MM.1S (cell line): ENCODE measurements around the gene PRPF6.

Source experiments
- DNase-seq: peaks from one replicate; pipeline ENCODE4 v3.0.0-alpha.2; 2015
- H2AFZ ChIP-seq: fragments of 300-600 bp; sonication (generic); 2 replicates; pipeline ENCODE4 v1.6.0; 2016; ENCODE audit warnings: antibody characterized with exemption, low read length
- H3F3A ChIP-seq: fragments of 300-600 bp; sonication (generic); 2 replicates; pipeline ENCODE4 v1.6.1; 2016; ENCODE audit warnings: mild to moderate bottlenecking, antibody characterized with exemption, low read length, moderate library complexity, mixed read lengths; ENCODE audit not compliant: insufficient read depth
- H3K27ac ChIP-seq: fragments of 300-600 bp; sonication (generic); 2 replicates; pipeline ENCODE4 v1.5.1; 2016; ENCODE audit warnings: mild to moderate bottlenecking, low read length
- H3K27me3 ChIP-seq: fragments of 300-600 bp; sonication (generic); replicated peaks from 2 replicates; pipeline ENCODE4 v1.6.0; 2016; ENCODE audit warnings: low read length; ENCODE audit not compliant: insufficient read depth
- H3K36me3 ChIP-seq: fragments of 300-600 bp; sonication (generic); replicated peaks from 2 replicates; pipeline ENCODE4 v1.6.1; 2016; ENCODE audit warnings: mild to moderate bottlenecking, low read length, mixed read lengths; ENCODE audit not compliant: insufficient read depth
- H3K4me1 ChIP-seq: fragments of 300-600 bp; sonication (generic); 2 replicates; pipeline ENCODE4 v1.6.1; 2016; ENCODE audit warnings: low read length, mixed read lengths
- H3K4me2 ChIP-seq: fragments of 300-600 bp; sonication (generic); 2 replicates; pipeline ENCODE4 v1.6.0; 2016; ENCODE audit warnings: low read depth, low read length
- H3K4me3 ChIP-seq: fragments of 300-600 bp; sonication (generic); 2 replicates; pipeline ENCODE4 v1.5.1; 2016; ENCODE audit warnings: low read length, mixed read lengths
- H3K79me2 ChIP-seq: fragments of 300-600 bp; sonication (generic); 2 replicates; pipeline ENCODE4 v1.6.1; 2016; ENCODE audit warnings: mixed run types, low read length, mixed read lengths
- H3K9ac ChIP-seq: fragments of 300-600 bp; sonication (generic); 2 replicates; pipeline ENCODE4 v1.6.1; 2016; ENCODE audit warnings: low read length, mixed read lengths
- H3K9me2 ChIP-seq: fragments of 300-600 bp; sonication (generic); replicated peaks from 2 replicates; pipeline ENCODE4 v1.6.1; 2016; ENCODE audit warnings: mild to moderate bottlenecking, low read length, mixed read lengths; ENCODE audit not compliant: insufficient read depth
- H3K9me3 ChIP-seq: fragments of 300-600 bp; sonication (generic); replicated peaks from 2 replicates; pipeline ENCODE4 v1.6.1; 2016; ENCODE audit warnings: mild to moderate bottlenecking, low read length, mixed read lengths; ENCODE audit not compliant: insufficient read depth
- H4K20me1 ChIP-seq: fragments of 300-600 bp; sonication (generic); 2 replicates; pipeline ENCODE4 v1.6.1; 2016; ENCODE audit warnings: mild to moderate bottlenecking, low read length, moderate library complexity, mixed read lengths; ENCODE audit not compliant: insufficient read depth
- CTCF ChIP-seq: fragments of 300-600 bp; sonication (generic); IDR thresholded peaks from 2 replicates; pipeline ENCODE4 v1.5.1; 2016; ENCODE audit warnings: antibody characterized with exemption, low read length, mixed read lengths
- EZH2 ChIP-seq: fragments of 300-600 bp; sonication (generic); optimal IDR thresholded peaks from 2 replicates; pipeline ENCODE3; 2017; ENCODE audit warnings: low read depth, mild to moderate bottlenecking, antibody characterized with exemption, low read length, mixed read lengths
- EZH2phosphoT487 ChIP-seq: fragments of 300-600 bp; sonication (generic); IDR thresholded peaks from 2 replicates; pipeline ENCODE4 v1.6.1; 2018; ENCODE audit warnings: antibody characterized with exemption, low read length

The PRPF6 gene

DNA sequence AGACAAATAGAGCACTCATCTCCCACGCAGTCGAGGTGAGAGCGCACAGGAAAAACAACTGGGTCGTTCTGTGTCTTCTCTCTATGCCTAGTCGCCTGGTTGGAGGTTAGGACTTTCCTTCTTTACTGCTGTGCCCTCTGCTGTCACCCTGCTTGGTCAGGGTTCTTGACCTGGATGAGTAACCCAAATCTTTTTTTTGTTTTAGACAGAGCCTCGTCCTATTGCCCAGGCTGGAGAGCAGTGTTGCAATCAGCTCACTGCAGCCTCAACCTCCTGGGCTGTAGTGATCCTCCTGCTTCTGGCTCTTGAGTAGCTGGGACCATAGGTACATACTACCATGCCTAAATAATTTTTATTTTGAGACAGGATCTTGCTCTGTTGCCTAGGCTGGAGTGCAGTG, 24.5 kb downstream of the PRPF6 start:
- Histone ChIP-seq H3K9me3 (no peaks in the 10 kb centered on the region), H3K9ac (no peak overlapping the region), H3K79me2 (peaks cover 18% of the 10 kb centered on the region), H2AFZ (no peak overlapping the region), H3K9me2 (no peaks in the 10 kb centered on the region), H3K4me2 (no peak overlapping the region), H3K27me3 (no peaks in the 10 kb centered on the region), H3K27ac (no peak overlapping the region), H3K36me3 (peaks cover 18% of the 10 kb centered on the region), H3K4me1 (no peaks in the 10 kb centered on the region), H3K4me3 (no peak overlapping the region), H4K20me1 (no peaks in the 10 kb centered on the region), H3F3A (no peaks in the 10 kb centered on the region)
- DNase-seq, result no peak
- TF ChIP-seq CTCF (no peak), EZH2 (no peak), EZH2phosphoT487 (no peak)

- no peaks in the 10 kb centered on the region for H3F3A ChIP-seq
- no peaks in the 10 kb centered on the region for H4K20me1 ChIP-seq
- no peak overlapping the region for H3K9ac ChIP-seq
- H3K9me3 ChIP-seq, result no peaks in the 10 kb centered on the region
- no peak for DNase-seq
- no peak overlapping the region for H2AFZ ChIP-seq
- no peaks in the 10 kb centered on the region for H3K9me2 ChIP-seq
- H3K27me3 ChIP-seq, result no peaks in the 10 kb centered on the region
- no peak overlapping the region for H3K4me2 ChIP-seq
- no peak for TF ChIP-seq CTCF
- TF ChIP-seq EZH2, result no peak
- TF ChIP-seq EZH2phosphoT487, result no peak
- H3K4me3 ChIP-seq, result no peak overlapping the region
- H3K4me1 ChIP-seq, result no peaks in the 10 kb centered on the region
- H3K27ac ChIP-seq, result no peak overlapping the region
- H3K36me3 ChIP-seq, result peaks cover 18% of the 10 kb centered on the region
- peaks cover 18% of the 10 kb centered on the region for H3K79me2 ChIP-seq
These were observed 25.6 kb downstream of the PRPF6 start for GRCh38 chr20:64006490-64006889.

DNA sequence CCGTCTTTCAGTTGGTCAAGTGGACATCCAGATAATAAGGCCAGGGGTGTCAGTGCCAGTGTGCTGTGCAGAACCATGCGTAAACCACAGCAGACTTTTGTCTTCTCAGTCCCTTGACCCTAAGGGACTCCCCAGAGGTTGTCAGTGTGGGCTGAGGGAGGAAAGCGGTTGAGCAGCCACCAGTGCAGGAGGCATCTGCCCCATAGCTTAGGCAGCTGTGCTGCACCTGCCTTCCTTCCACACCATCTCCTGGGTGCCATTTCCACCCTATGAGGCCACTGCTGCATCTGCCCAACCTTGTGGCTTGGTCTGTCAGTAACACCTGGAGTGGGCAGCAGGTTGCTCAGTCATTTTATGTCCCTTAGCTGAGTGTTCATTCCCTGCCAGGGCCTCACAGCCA, 26.0 kb downstream of the PRPF6 start:
- Histone ChIP-seq H3K4me2 (no peak overlapping the region), H3K9me2 (no peaks in the 10 kb centered on the region), H3K4me1 (no peaks in the 10 kb centered on the region), H3F3A (no peaks in the 10 kb centered on the region), H3K9ac (no peak overlapping the region), H3K27me3 (no peaks in the 10 kb centered on the region), H3K9me3 (no peaks in the 10 kb centered on the region), H3K27ac (no peak overlapping the region), H2AFZ (no peak overlapping the region), H3K79me2 (peaks cover 18% of the 10 kb centered on the region), H3K4me3 (no peak overlapping the region), H4K20me1 (no peaks in the 10 kb centered on the region), H3K36me3 (peaks cover 18% of the 10 kb centered on the region)
- TF ChIP-seq CTCF (no peak), EZH2phosphoT487 (no peak), EZH2 (no peak)
- DNase-seq, result no peak
